Stimulated activated CD4-positive, alpha-beta T cell treated with anti-CD3 and anti-CD28 coated beads, Interleukin-4, amount 100 ng/mL, for 1 hour (primary cell): ENCODE results near the gene ACER3.
A peak's percentile ranks its signal among the peaks of the same experiment; 100 is the strongest.
"Not testable (repeated sequence)": the region's sequence is repeated elsewhere in the genome, so short reads cannot be mapped to it uniquely, and the experiment has no call there.

Experiments
- DNase-seq: peaks from one replicate; pipeline ENCODE4 v3.0.0-alpha.2; 2020

Gene ACER3

DNA sequence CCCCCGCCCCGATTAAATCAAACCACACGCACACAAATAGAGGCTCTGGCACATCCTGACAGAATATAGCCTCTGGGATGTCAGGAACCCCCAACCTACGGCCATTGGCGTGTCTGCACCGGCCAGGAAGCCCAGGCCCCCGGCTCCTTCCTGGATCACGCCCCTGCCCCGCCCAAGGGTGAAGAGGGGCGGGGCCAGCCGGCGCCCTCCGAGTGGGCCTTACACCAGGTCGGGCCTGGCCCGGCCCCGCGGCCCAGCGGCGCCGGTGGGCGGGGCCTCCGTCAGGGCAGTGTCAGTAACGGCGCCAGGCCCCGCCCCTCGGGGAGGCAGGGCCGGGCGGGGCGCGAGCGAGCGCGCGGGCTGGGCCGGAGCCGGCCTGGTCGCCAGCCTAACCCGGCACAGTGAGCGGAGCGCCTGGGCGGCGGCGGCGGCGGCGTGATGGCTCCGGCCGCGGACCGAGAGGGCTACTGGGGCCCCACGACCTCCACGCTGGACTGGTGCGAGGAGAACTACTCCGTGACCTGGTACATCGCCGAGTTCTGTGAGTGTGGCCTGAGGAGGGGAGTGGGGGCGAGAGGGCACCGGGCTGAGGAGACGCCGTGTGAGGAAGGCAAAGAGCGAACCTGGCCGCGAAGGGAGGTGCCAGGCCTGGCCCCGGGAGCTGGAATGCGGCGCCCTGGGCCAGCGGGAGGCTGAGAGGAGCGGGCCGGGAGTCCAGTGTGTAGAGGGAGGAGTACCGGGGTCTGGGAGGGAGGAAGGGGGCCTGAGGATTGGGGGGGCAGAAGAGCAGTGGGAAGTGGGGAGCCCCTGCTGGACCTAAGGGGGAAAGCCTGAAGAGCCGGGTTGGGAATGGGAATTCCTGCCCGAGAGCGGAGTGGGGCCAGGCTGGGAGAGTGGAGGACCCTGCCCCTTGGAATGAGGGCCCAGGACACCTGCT is at the start of gene ACER3:
ACER3 (plus strand) TSS at position 380 of the 937 bp plus-strand sequence; CDS start at position 439, 59 bp downstream.
- DNase-seq, result peak; percentile 85

DNA sequence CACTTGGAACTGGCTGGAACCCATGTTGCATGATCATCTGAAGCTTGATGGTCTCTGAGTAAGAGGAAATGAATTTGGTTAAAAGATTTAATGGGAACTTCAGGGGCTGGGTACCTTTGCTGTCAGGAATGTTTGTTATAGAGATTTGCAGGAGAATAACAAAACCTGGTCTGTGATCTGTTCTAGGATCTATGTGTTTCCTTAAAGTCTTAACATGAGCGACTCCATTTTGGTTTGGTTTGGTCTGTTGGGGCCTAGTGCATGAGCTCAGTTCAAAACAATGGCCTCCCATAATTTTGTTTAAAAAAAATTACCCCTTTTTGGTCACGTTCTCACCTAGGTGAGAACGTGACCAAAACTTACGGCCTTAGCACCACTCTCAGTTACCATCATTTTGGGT is 49.5 kb upstream of the ACER3 start:
- no peak for DNase-seq

DNA sequence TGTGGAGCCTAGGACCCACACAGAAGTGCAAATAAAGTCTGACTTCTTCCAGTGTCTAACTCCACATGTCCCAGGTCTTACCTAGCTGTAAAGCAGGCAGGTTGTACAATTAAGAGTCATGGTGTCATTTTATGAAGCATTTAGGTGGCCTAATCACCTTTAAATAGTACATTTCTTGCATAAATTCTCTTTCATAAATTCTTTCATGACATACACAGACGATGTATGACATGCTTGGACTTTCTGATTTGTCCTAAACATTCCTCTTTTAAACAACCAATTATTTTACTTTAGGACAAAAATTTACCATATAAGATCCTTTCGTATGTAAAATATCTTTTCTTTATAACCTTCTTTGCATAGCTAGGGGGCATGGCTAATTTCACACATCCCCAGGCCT is 46.3 kb upstream of the ACER3 start:
- no peak for DNase-seq

DNA sequence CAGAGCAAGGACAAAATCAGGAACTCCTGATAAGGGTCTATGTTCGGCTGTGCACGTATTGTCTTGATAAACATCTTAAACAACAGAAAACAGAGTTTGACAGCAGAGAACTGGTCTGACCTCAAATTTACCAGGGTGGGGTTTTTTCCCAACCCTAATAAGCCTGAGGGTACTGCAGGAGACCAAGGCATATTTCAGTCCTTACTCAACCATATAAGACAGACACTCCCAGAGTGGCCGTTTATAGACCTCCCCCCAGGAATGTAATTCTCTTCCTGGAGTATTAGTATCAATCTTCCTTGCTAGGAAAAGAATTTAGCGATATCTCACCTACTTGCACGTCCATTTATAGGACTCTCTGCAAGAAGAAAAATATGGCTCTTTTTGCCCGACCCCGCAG is 45.0 kb upstream of the ACER3 start:
- not testable (repeated sequence) for DNase-seq

DNA sequence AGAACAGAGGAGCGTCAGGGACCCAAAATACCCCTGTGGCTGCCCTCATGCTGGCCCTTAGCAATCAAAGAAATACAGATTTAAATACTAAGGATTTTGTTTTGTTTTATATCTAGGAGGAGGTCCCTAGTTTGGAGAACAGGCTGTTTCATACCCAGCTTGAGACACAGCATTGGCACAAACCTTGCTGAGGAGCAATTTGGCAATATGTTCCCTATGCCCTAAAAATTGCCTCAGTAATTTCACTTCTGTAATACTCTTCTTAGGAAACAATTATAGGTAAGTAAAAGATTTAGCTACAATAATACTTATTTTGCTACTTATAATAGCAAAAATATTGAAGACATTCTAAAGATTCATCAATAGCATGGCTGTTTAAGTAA is 40.5 kb upstream of the ACER3 start:
- DNase-seq, result no peak

DNA sequence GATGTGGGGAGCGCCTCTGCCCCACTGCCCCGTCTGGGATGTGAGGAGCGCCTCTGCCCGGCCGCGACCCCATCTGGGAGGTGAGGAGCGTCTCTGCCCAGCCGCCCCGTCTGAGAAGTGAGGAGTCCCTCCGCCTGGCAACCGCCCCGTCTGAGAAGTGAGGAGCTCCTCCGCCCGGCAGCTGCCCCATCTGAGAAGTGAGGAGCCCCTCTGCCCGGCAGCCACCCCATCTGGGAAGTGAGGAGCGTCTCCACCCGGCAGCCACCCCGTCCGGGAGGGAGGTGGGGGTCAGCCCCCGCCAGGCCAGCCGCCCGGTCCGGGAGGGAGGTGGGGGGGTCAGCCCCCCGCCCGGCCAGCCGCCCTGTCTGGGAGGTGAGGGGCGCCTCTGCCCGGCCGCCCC is 39.3 kb upstream of the ACER3 start:
- not testable (repeated sequence) for DNase-seq

DNA sequence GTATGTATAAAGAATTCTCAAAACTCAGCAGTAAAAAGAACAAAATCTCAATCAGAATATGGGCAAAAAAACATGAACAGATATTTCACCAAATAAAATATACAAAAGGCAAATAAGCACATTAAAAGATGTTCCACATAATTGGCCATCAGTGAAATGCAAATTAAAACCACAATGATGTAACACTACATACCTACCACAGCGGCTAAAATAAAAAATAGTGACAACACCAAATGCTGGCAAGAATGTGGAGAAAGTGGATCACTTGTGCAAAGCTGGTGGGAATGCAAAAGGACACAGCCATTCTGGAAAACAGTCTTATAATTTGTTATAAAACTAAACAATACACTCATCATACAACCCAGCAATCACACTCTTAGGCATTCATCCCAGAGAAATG is 38.3 kb upstream of the ACER3 start:
- no peak for DNase-seq

DNA sequence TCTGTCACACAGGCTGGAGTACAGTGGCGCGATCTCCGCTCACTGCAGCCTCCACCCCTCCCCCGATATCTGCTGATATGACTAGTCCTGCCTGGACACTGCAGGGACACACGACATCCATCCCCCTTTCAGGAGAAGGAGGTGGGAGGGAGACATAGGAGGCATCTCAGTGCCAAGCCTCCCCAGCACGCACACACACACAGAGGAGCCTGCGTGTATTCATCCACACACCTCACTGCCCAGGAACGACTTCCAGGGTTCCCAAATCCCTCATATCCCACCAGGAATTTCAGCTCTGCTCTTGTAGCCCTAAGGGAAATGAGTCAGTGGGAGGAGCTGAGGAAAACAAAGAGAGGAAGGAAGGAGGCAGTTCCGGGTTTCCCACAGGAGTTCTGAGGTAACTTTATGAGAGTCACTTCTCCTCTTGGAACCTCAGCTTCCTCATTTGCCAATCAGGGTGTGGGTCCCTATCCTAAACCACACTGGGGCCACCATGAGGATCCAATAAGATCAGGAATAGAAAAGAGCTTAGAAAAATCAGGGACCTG is 37.2 kb upstream of the ACER3 start:
- DNase-seq, result no peak

DNA sequence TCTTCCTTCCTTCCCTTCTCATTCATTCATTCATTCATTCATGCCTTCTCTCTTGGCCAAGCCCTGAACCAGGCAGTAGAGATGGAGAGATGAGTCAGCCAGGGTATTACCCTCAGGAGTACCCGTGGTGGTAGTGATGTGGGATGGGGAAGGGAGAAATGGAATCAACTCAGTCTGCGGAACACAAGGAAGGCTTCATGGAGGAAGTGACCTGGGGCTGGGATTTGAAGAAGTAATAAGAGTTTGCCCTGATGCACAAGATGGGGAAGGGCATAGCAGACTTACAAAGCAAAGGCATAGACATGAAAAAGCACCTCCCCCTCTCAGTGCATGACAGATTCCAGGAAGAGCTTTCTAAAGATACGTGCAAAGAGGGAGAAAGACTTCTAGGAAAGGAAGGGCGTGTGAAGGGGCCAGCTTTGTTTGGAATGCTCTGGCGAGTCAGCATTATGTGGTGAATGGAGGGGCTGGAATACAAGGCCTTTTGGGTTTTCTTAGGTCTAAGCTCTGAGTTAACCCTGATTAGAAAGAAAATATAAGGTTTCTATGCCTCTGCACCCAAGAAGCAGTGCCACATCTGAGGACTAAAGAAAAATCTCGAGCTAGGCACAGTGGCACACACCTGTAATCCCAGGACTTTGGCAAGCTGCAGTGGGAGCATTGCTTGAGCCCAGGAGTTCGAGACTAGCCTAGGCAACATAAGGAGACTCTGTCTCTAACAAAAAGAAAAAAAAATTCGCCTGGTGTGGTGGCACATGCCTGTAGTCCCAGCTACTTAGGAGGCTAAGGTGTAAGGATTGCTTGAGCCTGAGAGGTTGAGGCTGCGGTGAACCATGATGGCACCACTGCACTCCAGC is 36.4 kb upstream of the ACER3 start:
- no peak for DNase-seq

DNA sequence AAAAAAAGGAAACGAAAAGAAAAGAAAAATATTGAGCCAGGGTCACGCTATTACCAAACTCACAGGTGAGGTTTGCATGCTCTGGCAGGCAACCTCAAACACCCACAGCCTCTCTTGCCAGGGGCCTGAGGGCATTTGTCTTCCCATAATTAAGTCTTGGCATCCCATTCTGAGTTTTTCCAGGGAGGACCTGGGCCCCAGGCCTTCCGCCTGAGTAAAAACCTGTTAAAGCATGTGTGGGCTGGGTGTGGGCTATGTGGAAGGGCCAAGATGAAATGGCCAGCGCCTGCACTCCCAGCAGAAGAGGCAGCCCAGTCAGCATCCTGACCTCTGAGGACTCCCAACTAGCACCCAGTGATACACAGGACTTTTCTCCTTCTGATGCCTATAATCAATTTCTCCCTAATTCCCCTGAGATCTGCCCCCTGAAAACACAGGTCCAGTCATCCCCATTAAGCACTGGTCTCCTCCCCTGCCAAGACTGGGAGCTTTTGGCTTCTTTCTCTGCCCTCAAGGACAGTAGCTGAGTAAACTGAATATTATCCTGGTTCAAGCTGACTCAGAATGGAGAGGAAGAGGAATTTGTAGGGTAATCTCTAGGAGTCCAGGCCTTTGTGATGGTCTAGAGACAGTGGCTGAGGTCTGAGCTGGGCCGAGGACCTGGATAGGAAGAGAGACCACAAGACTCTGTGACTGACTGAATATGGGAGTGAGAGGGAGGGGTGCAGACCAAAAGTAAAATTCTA is 35.6 kb upstream of the ACER3 start:
- no peak for DNase-seq

DNA sequence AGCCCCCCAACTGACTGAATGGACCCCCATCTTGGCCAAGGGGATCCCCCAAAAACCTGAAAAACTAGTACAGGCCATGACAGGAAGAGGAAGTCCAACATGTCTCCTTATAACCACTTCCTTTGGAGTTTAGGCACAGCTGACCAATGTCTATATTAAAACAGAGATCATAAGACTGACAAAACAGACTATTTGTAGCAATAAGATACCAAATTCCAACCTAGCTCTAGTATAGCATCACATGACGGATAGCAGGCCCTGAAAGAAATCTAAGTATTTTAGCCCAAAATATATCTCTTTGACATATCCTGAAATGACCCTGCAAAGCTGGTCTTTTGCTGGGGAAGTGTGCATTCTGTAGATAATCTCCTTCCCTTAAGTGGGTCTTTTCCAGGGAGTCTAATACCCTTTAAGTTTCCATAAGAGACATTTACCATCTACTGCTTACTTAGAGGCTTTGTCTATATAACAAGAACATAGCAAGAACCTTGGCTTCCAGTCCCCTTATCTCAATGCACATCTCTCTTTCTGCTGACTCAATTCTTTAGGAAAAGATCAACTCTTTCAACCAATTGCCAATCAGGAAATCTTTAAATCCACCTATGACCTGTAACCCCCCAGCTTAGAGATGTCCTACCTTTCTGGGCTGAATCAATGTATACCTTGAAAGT is 34.9 kb upstream of the ACER3 start:
- DNase-seq, result no peak

DNA sequence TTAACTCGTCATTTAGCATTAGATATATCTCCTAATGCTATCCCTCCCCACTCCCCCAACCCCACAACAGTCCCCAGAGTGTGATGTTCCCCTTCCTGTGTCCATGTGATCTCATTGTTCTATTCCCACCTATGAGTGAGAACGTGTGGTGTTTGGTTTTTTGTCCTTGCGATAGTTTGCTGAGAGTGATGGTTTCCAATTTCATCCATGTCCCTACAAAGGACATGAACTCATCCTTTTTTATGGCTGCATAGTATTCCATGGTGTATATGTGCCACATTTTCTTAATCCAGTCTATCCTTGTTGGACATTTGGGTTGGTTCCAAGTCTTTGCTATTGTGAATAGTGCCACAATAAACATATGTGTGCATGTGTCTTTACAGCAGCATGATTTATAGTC is 34.2 kb upstream of the ACER3 start:
- DNase-seq, result not testable (repeated sequence)

DNA sequence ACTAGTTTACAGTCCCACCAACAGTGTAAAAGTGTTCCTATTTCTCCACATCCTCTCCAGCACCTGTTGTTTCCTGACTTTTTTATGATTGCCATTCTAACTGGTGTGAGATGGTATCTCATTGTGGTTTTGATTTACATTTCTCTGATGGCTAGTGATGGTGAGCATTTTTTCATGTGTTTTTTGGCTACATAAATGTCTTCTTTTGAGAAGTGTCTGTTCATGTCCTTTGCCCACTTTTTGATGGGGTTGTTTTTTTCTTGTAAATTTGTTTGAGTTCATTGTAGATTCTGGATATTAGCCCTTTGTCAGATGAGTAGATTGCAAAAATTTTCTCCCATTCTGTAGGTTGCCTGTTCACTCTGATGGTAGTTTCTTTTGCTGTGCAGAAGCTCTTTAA is 33.7 kb upstream of the ACER3 start:
- DNase-seq, result not testable (repeated sequence)

DNA sequence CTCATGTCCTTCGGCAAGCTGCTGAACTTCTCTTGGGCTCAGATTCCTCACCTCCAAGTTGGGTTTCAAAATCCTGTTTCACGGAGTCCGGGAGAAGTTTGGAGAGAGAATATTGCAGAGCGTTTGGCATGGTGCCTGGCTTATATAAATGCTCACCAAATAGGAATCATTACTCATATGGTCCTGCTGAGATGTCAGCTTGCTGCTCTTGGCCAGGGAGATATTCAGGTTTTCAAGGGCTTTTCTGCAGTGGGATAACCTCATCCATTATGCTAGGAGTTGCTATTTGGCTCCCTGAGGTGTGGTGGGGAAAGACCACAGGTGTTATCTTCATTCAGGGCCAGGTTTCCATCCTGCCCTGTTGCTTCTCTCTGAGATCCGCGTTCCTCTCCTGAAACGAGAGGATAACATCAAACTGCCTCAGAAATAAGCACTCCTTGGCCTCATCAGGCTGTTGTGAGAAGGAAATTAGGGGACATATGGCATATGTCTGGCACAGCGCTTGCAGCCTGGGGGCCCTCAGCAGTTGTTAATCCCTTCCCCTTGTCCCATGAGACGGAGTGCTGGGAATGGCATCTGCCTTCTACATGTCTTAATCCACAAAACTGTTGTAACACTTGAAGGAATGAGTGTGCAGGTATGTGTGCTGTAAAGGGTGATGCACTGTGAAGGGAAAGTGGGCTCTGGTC is 29.9 kb upstream of the ACER3 start:
- no peak for DNase-seq

DNA sequence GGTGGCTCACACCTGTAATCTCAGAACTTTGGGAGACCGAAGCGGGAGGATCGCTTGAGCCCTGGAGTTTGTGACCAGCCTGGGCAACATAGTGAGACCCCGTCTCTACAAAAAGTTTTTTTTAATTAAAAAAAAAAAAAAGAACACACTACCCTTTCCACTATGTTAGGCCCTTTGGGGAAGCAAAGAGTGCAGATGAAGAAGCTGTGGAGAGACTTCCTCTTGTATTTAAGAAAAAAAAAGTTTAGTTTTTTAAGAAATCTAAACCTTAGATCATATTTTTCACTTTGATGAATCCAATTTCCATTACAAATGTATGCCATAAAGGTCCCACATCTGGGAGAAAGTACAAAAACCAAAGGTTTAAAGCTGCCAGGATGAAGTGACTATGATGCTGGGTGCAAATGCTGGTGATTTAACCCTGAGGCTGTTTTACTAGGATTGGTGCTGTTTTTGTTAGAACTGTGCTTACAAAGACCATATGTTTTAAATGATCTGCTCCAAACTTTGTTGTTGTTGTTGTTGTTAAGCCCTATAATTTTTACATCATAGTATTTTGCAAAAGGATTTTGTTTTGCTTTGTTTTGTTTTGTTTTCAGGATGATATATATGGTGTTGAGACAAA is 28.9 kb upstream of the ACER3 start:
- DNase-seq, result no peak

DNA sequence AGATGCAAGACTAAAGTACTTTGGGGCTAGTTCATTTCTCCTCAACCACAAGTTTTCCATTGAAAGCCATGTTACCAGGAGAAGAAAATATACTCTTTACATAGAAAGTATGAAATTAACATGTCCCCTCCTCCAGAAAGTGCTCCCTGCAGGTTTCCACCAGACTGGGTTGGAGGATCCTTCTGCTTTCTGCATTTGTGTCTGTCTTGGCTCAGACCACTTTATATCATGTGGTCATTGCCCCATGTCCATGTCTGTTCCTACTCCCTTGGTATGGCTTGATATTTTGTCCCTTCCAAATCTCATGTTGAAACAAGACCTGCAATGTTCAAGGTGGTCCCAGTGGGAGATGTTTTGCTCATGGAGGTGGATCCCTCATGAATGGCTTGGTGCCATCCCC is 28.4 kb upstream of the ACER3 start:
- no peak for DNase-seq

DNA sequence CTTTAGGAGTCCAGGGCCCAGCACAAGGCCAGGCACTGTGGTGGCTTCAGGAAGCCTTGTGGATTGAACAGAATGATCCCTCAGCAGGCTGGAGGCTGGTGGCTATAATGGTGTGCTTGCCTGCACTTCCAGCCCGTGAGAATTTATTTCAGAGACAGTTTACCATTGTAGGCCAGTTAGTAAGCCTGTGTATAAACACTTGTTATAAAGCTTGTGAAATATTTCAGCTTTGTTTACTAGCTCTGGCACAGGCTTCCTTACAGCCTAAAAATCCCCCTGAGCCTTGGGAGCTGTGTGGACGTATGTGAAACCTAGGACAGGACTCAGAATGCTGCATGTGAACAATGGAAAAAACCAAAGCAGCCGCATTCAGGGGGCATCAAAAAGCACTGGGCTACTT is 26.6 kb upstream of the ACER3 start:
- DNase-seq, result no peak

DNA sequence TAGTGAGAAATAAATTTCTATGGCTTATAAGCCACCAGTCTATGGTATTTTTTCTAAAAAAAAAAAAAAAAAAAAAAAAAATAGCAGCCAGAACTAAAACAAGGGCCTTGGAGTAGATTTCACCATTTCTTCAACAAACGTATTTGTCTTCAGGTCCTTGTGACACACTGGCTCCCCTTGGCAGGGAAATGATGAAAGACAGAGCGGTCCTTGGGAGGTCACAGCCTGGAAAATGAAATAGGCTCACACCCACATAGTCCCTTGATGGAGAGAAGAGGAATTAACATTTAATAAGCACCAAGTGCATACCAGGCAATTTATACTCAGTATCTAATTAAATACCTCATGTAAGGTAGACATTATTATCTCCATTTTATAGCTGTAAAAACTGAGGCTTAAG is 25.7 kb upstream of the ACER3 start:
- DNase-seq, result no peak

DNA sequence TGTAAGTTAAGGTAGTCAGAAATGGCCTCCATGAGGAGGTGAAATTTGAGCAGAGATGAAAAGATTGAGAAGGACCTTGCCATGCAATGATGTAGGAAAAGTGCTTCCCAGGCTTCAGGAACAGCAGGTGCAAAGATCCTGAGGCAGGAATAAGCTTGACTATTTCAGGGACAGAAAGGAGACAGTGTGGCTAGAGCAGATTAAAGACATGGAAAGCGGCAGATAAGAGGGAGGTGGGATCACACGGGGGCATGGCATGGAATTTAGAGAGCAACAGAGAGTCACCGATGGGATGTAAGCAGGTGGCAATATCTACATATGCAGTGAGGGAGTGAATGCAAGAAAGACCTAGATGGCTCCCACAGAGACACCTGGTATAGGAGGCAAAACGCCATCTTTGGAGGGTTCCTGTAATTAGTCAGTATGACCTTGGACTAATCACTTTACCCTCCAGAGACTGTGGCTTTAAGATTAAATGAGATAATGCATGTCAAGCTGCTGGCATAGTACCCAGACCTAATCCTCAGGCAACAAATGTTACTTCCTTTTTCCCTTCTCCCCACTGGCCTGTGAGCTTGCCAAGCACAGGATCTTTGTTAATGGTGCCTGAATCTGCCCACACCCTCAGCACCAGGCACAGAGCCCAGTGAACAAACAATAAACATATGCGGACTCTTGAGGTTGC is 24.6 kb upstream of the ACER3 start:
- no peak for DNase-seq

DNA sequence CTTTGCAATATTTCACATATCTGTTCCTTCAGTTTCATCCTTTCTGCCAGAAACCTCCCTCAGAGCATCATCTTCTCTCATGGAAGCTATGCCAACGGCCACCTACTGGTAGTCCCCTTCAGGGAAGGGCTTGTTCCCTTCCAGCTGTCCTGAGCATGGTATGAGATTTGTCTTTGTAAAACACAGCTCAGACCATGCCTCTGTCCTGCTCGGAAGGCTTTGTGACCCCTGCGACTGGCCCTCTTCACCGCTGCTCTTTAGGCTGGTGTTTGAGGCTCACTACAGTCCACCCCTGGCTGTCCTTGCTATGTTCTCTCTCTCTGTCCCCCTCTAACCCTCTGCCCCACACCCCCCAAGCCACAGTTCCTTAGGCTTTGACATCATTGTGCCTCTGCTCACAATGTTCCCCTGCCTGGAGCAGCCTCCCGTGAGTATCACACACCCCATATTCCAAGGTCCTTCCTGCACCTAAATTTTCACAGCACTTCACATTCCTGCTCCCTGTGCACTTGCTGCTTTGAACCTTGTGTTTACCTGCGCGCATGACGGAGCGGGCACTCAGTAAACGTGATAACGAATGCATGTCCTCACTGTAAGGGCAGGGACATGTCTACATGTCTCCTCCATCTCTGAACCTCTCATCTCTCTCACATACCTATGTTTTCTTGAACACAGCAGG is 24.0 kb upstream of the ACER3 start:
- DNase-seq, result no peak
